Neuronal stem cell (in vitro differentiated cells): ENCODE measurements around the gene NXPH2.

ENCODE experiments used
- DNase-seq: peaks from one replicate; pipeline ENCODE4 v3.0.0-alpha.2; 2013; ENCODE audit warnings: low spot score
- H2AFZ ChIP-seq: one replicate; pipeline ENCODE4 v1.6.1; 2013; ENCODE audit warnings: mild to moderate bottlenecking, low read length, inconsistent platforms
- H2AK5ac ChIP-seq: 2 replicates; pipeline ENCODE4 v1.6.1; 2013; ENCODE audit warnings: low read depth, mild to moderate bottlenecking, inconsistent platforms, low read length, moderate library complexity, mixed read lengths
- H2BK120ac ChIP-seq: 2 replicates; pipeline ENCODE4 v1.6.1; 2013; ENCODE audit warnings: low read depth, mild to moderate bottlenecking, inconsistent platforms, low read length, moderate library complexity, mixed read lengths
- H2BK12ac ChIP-seq: one replicate; pipeline ENCODE4 v1.6.1; 2013; ENCODE audit warnings: low read length, inconsistent platforms
- H2BK15ac ChIP-seq: 2 replicates; pipeline ENCODE4 v1.6.1; 2013; ENCODE audit warnings: mild to moderate bottlenecking, low read length, inconsistent platforms, mixed read lengths
- H2BK5ac ChIP-seq: one replicate; pipeline ENCODE4 v1.6.1; 2013; ENCODE audit warnings: inconsistent platforms, mild to moderate bottlenecking, low read length, moderate library complexity
- H3K14ac ChIP-seq: one replicate; pipeline ENCODE4 v1.6.1; 2013; ENCODE audit warnings: low read length, inconsistent platforms
- H3K18ac ChIP-seq: 2 replicates; pipeline ENCODE4 v1.6.1; 2013; ENCODE audit warnings: low read length, inconsistent platforms
- H3K23ac ChIP-seq: 2 replicates; pipeline ENCODE4 v1.6.1; 2013; ENCODE audit warnings: low read depth, mild to moderate bottlenecking, mixed read lengths, low read length, inconsistent platforms; ENCODE audit not compliant: poor library complexity
- H3K27ac ChIP-seq: replicated peaks from 3 replicates; pipeline ENCODE4 v1.5.1; 2013; ENCODE audit warnings: low read length, inconsistent platforms
- H3K27me3 ChIP-seq, 3 experiments: 2 replicates each; pipeline ENCODE4 v1.6.1; 2013; ENCODE audit warnings: low read length in 3 of 3, mild to moderate bottlenecking in 2 of 3, inconsistent platforms in 1 of 3, low read depth in 1 of 3, mixed read lengths in 1 of 3, moderate library complexity in 1 of 3; ENCODE audit not compliant: control insufficient read depth in 3 of 3, insufficient read depth in 3 of 3
- H3K36me3 ChIP-seq, 2 donors: replicated peaks in 1 of 2; 2 replicates each; pipeline ENCODE4 v1.6.1; 2013; ENCODE audit warnings: low read length in 2 of 2; ENCODE audit not compliant: control insufficient read depth in 2 of 2, insufficient read depth in 2 of 2
- H3K4ac ChIP-seq: 2 replicates; pipeline ENCODE4 v1.6.1; 2013; ENCODE audit warnings: inconsistent platforms, mild to moderate bottlenecking, low read length, moderate library complexity
- H3K4me1 ChIP-seq, 2 donors: 1 replicate in 1 of 2; 2 replicates in 1 of 2; pipeline ENCODE4 v1.6.1; 2013; ENCODE audit warnings: low read length in 2 of 2, low read depth in 1 of 2; ENCODE audit not compliant: control insufficient read depth in 2 of 2, insufficient read depth in 1 of 2
- H3K4me2 ChIP-seq: one replicate; pipeline ENCODE4 v1.6.1; 2013; ENCODE audit warnings: mild to moderate bottlenecking, low read length, inconsistent platforms; ENCODE audit not compliant: insufficient read depth, poor library complexity, severe bottlenecking
- H3K4me3 ChIP-seq, 2 donors: 2 replicates each; pipeline ENCODE4 v1.5.1; 2013; ENCODE audit warnings: low read length in 2 of 2, mild to moderate bottlenecking in 2 of 2, inconsistent platforms in 1 of 2, moderate library complexity in 1 of 2
- H3K79me1 ChIP-seq: one replicate; pipeline ENCODE4 v1.6.1; 2013; ENCODE audit warnings: low read depth, mild to moderate bottlenecking, inconsistent platforms, low read length, moderate library complexity
- H3K9ac ChIP-seq: one replicate; pipeline ENCODE4 v1.6.1; 2013; ENCODE audit warnings: mild to moderate bottlenecking, low read depth, low read length, inconsistent platforms; ENCODE audit not compliant: poor library complexity
- H3K9me3 ChIP-seq, 2 donors: replicated peaks in 1 of 2; 2 replicates each; pipeline versions ENCODE3 to v1.6.1; 2013; ENCODE audit warnings: low read length in 2 of 2, mild to moderate bottlenecking in 2 of 2, inconsistent platforms in 1 of 2, low read depth in 1 of 2, mixed read lengths in 1 of 2, moderate library complexity in 1 of 2; ENCODE audit not compliant: control insufficient read depth in 2 of 2, insufficient read depth in 1 of 2
- H4K8ac ChIP-seq: one replicate; pipeline ENCODE4 v1.6.1; 2013; ENCODE audit warnings: low read depth, mild to moderate bottlenecking, inconsistent platforms, low read length, moderate library complexity
- H4K91ac ChIP-seq: one replicate; pipeline ENCODE4 v1.6.1; 2013; ENCODE audit warnings: low read length, low read depth, mild to moderate bottlenecking, inconsistent platforms; ENCODE audit not compliant: poor library complexity
- WGBS, 2 donors: extraction: QIAGEN DNeasy Blood & Tissue Kit; methylation state at CpG; one replicate each; pipeline ENCODE4 v1.1.7; 2013; ENCODE audit warnings: missing lambda C conversion rate in 2 of 2, mixed read lengths in 1 of 2; ENCODE audit not compliant: insufficient read length in 2 of 2, insufficient replicate concordance in 1 of 2; ENCODE audit errors: extremely low coverage in 2 of 2; 5-methylcytosine and 5-hydroxymethylcytosine counted together

The NXPH2 gene

DNA sequence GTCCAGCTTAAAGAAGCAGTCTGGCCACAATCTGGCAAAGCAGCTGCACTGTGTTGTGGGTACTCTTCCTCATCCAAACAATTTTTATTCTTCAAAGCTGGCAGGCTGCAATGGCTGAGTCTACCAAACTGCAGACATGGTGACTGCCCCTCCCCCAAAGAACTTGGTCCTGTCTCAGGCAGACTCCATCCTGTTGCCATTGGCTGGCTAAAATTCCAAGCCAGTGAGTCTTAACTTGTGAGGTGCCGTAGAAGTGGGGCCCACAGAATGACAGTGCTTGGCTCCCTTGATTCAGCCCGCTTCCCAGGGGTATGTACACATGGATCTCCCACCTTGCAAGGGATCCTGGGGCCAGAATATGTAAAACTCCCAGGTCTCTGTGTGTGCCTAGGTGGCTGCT, 14.5 kb upstream of the NXPH2 start:
- Histone ChIP-seq H3K4ac (no peak overlapping the region), H3K23ac (no peak overlapping the region), H3K18ac (no peak overlapping the region), H4K91ac (no peak overlapping the region), H2BK120ac (no peak overlapping the region), H2BK5ac (no peak overlapping the region), H3K9me3 (no peaks in the 10 kb centered on the region), H3K27ac (no peak overlapping the region), H3K79me1 (no peaks in the 10 kb centered on the region), H3K4me3 (no peak overlapping the region), H3K9ac (no peak overlapping the region), H3K27me3 (no peaks in the 10 kb centered on the region), H4K8ac (no peak overlapping the region), H2AFZ (no peak overlapping the region), H3K4me1 (no peaks in the 10 kb centered on the region), H3K36me3 (no peaks in the 10 kb centered on the region), H2AK5ac (no peak overlapping the region), H2BK15ac (no peak overlapping the region), H2BK12ac (no peak overlapping the region), H3K14ac (no peak overlapping the region), H3K4me2 (no peak overlapping the region)
- no peak for DNase-seq
- no CpG with 5 or more reads among the region's 2 CpGs for WGBS, 2 donors

DNA sequence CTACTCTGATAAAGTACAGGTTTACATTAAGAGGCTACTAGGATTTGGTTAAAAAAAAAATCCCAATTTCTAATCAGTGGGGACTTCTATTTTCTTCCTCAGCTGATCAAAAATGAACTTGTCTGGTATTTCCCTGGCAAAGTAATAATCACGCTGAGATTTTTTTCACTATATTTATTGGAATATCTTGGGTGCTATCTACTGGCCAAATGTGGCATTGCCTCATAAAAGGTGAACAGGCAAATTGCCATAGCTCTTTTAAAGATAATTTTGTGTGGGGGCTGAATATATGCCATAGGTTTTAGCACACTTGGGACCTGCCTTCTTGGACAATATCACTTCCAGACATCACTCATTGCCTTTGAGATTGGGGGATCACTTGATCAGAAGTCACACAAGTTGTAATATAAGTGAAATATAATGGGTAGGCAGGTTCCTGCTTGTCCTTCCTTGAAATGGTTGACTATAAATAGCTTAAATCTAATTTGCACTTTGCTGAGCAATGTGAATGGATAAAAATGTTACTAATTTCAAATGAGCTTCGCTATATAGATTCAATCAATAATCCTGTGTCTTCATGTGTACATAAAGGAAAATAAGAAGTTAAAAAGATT, 7.0 kb upstream of the NXPH2 start:
- no CpG with 5 or more reads among the region's 2 CpGs for WGBS, 2 donors
- peak; percentile 21 for DNase-seq
- H3K4me3 ChIP-seq = no peak overlapping the region
- no peak overlapping the region for H4K8ac ChIP-seq
- H2BK5ac ChIP-seq = no peak overlapping the region
- H3K18ac ChIP-seq = no peak overlapping the region
- no peak overlapping the region for H3K4ac ChIP-seq
- no peak overlapping the region for H3K4me2 ChIP-seq
- H4K91ac ChIP-seq = no peak overlapping the region
- H3K27ac ChIP-seq = no peak overlapping the region
- no peak overlapping the region for H3K14ac ChIP-seq
- peaks cover 0 to 23% (median 0%) of the 10 kb centered on the region in 3 experiments for H3K27me3 ChIP-seq
- no peaks in the 10 kb centered on the region for H3K4me1 ChIP-seq
- no peak overlapping the region for H3K23ac ChIP-seq
- H3K9ac ChIP-seq = no peak overlapping the region
- H3K9me3 ChIP-seq = no peaks in the 10 kb centered on the region
- H3K36me3 ChIP-seq = no peaks in the 10 kb centered on the region
- no peak overlapping the region for H2BK12ac ChIP-seq
- H2BK15ac ChIP-seq = no peak overlapping the region
- no peak overlapping the region for H2BK120ac ChIP-seq
- H2AFZ ChIP-seq = no peak overlapping the region
- no peak overlapping the region for H2AK5ac ChIP-seq
- no peaks in the 10 kb centered on the region for H3K79me1 ChIP-seq

DNA sequence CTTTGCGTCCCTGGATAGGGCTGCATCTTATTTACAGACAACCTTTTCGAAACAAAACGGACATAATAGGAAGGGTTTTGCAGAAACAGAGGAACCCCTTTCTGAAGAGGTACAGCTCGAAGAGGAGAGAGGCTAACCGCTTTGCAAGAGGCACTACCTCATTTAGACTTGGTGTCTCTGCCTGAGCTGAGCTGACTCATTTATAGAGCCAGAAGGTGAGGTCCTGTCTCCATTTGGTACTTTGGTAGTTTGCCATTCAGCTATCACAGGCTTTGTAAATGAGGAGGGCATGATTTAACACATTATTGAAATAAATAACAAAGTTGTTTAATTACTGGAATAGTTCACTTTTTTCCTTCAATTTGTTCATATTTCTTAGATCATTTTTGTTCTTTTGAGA, 2.2 kb upstream of the NXPH2 start:
- no peak overlapping the region for H2BK15ac ChIP-seq
- H4K91ac ChIP-seq = no peak overlapping the region
- no peak overlapping the region for H2BK120ac ChIP-seq
- H3K4me1 ChIP-seq = peaks cover 0 to 11% of the 10 kb centered on the region in 2 donors
- no peak overlapping the region for H3K27ac ChIP-seq
- H3K27me3 ChIP-seq = peaks cover 4 to 57% (median 14%) of the 10 kb centered on the region in 3 experiments
- no CpG with 5 or more reads among the region's 5 CpGs for WGBS, 2 donors
- H3K14ac ChIP-seq = no peak overlapping the region
- H3K9ac ChIP-seq = no peak overlapping the region
- H3K18ac ChIP-seq = no peak overlapping the region
- no peak for DNase-seq
- no peak overlapping the region for H2AFZ ChIP-seq
- H2BK12ac ChIP-seq = no peak overlapping the region
- no peak overlapping the region for H3K4ac ChIP-seq
- peaks cover 2% of the 10 kb centered on the region for H3K79me1 ChIP-seq
- H3K9me3 ChIP-seq = peaks cover 0 to 9% of the 10 kb centered on the region in 2 donors
- no peak overlapping the region for H3K4me3 ChIP-seq
- no peak overlapping the region for H2BK5ac ChIP-seq
- no peak overlapping the region for H4K8ac ChIP-seq
- no peak overlapping the region for H2AK5ac ChIP-seq
- no peaks in the 10 kb centered on the region for H3K36me3 ChIP-seq
- H3K23ac ChIP-seq = no peak overlapping the region
- no peak overlapping the region for H3K4me2 ChIP-seq

DNA sequence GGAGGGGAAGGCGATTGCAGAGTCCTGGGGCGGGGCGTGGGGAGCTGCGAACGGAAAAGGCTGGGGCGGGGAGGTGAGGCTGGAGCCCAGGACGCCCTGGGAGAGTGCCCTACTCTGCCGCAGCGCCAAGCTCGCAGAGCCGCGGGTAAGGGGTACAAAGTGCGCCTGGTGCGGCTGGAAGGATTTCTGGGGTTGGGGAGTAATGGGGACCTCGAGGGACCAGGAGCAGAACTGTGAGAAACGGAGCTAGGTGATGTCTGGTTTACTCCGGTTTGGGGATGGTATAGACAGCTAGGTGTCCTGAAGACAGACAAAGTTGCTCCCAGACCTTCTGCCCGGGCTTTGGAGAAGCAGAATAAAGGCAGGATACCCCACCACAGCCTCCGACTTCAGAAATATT, 718 bp upstream of the NXPH2 start:
- H3K18ac ChIP-seq = peak overlapping the region; percentile 92
- H3K23ac ChIP-seq = no peak overlapping the region
- H2BK5ac ChIP-seq = peak overlapping the region; percentile 87
- no peak overlapping the region for H3K14ac ChIP-seq
- no peaks in the 10 kb centered on the region for H3K36me3 ChIP-seq
- peak overlapping the region; percentile 70 for H2BK15ac ChIP-seq
- peak overlapping the region; percentile 99 for H2AFZ ChIP-seq
- H3K4me2 ChIP-seq = peak overlapping the region; percentile 97
- no peak for DNase-seq
- H4K8ac ChIP-seq = no peak overlapping the region
- WGBS, 2 donors = no CpG with 5 or more reads among the region's 19 CpGs
- peaks cover 0 to 11% of the 10 kb centered on the region in 2 donors for H3K4me1 ChIP-seq
- no peak overlapping the region for H2BK120ac ChIP-seq
- H3K27me3 ChIP-seq = peaks cover 4 to 57% (median 14%) of the 10 kb centered on the region in 3 experiments
- H4K91ac ChIP-seq = no peak overlapping the region
- peaks cover 0 to 9% of the 10 kb centered on the region in 2 donors for H3K9me3 ChIP-seq
- H2BK12ac ChIP-seq = no peak overlapping the region
- H3K4me3 ChIP-seq = peak overlapping the region in 1 of 2 donors; percentile 90
- H3K79me1 ChIP-seq = peaks cover 2% of the 10 kb centered on the region
- H2AK5ac ChIP-seq = no peak overlapping the region
- H3K4ac ChIP-seq = no peak overlapping the region
- peak overlapping the region; percentile 79 for H3K9ac ChIP-seq
- H3K27ac ChIP-seq = no peak overlapping the region
